ENCODE data around the gene SLC29A2.

GRCh38 chr11:66407651-66408050, 36.1 kb upstream of the SLC29A2 start:
- TF ChIP-seq ZNF114 (tag by site-specific recombination; IDR thresholded peaks at IDR 0.05) (no peak), TRIM28 (IDR thresholded peaks at IDR 0.05; ENCODE audit: borderline replicate concordance, low read length) (no peak), CTCF (tag by site-specific recombination; IDR thresholded peaks at IDR 0.05) (no peak), ZNF23 (tag by site-specific recombination; IDR thresholded peaks at IDR 0.05; ENCODE audit: borderline replicate concordance) (no peak), ZBTB8A (tag by site-specific recombination; IDR thresholded peaks at IDR 0.05) (no peak), ZNF239 (tag by site-specific recombination; IDR thresholded peaks at IDR 0.05) (no peak), ZNF146 (tag by site-specific recombination; IDR thresholded peaks at IDR 0.05) (no peak), REST (tag by site-specific recombination; IDR thresholded peaks at IDR 0.05) (no peak), ZNF449 (tag by site-specific recombination; IDR thresholded peaks at IDR 0.05) (no peak), ZNF558 (tag by site-specific recombination; IDR thresholded peaks at IDR 0.05) (no peak), ZNF639 (tag by site-specific recombination; IDR thresholded peaks at IDR 0.05) (no peak), ZNF561 (tag by site-specific recombination; IDR thresholded peaks at IDR 0.05; ENCODE audit: borderline replicate concordance) (no peak)

Measured in HEK293 (cell line).